ENCODE results near the gene TOR1B.
A peak's percentile ranks its signal among the peaks of the same experiment; 100 is the strongest.

Gene TOR1B

DNA sequence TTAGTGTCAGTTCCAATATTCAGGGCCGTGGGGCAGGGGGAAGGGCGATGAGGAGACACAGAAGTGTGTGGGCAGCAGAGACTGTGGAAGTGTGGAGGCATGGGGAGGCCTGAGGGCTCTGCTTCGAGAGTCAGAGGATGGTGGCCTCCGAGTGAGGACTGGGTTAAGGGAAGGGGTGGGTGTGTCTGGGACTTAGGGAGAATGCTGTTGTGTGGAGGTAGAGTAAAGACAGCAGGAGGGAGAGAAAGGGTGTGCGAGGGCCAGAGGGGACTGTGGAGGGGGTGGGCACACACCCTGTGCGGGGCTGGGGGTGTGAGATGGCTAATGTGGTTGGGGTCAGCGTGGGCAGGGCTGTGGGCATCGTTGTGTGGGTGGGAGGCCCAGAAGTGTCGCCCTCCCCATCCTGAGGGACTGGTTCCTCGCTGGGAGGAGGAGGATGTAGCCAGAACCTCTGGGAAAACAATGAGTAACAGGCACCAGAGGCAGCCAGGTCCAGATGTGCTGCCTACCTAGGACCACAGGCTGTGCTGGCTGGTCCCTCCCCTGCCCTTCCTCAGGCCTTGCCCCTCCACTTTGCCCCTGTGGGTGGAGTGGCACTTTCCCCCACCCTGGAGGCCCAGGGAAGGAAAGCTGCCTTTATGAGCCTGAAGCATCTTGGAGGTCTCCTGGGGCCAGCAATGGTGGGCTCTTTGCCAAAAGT lies 36.5 kb downstream of the TOR1B start (continued):
- TF ChIP-seq, protein P1, sequence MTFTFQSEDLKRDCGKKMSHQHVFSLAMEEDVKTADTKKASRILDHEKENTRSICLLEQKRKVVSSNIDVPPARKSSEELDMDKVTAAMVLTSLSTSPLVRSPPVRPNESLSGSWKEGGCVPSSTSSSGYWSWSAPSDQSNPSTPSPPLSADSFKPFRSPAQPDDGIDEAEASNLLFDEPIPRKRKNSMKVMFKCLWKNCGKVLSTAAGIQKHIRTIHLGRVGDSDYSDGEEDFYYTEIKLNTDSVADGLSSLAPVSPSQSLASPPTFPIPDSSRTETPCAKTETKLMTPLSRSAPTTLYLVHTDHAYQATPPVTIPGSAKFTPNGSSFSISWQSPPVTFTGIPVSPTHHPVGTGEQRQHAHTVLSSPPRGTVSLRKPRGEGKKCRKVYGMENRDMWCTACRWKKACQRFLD (tag by site-specific recombination; IDR thresholded peaks at IDR 0.05): no peak
- TF ChIP-seq ZNF391 (tag by site-specific recombination; IDR thresholded peaks at IDR 0.05; ENCODE audit: borderline replicate concordance, low read depth) (no peak), SCRT2 (tag by site-specific recombination; IDR thresholded peaks at IDR 0.05) (no peak), ZNF157 (tag by site-specific recombination; IDR thresholded peaks at IDR 0.05) (no peak), ZNF175 (tag by site-specific recombination; IDR thresholded peaks at IDR 0.05) (no peak), TCF7L2 (IDR thresholded peaks at IDR 0.05; ENCODE audit: borderline replicate concordance, low read depth, low read length) (no peak), EGR2 (tag by site-specific recombination; IDR thresholded peaks at IDR 0.05; ENCODE audit: low read depth) (peak; percentile 98), ZNF202 (tag by site-specific recombination; IDR thresholded peaks at IDR 0.05; ENCODE audit: borderline replicate concordance) (no peak), HOXC10 (CRISPR knock-in tag; IDR thresholded peaks at IDR 0.05) (no peak), ZBTB20 (tag by site-specific recombination; IDR thresholded peaks at IDR 0.05) (no peak), SALL2 (tag by site-specific recombination; IDR thresholded peaks at IDR 0.05; ENCODE audit: borderline replicate concordance) (no peak), ZNF530 (tag by site-specific recombination; IDR thresholded peaks at IDR 0.05; ENCODE audit: low read depth) (no peak), MEIS1 (CRISPR knock-in tag; IDR thresholded peaks at IDR 0.05; ENCODE audit: borderline replicate concordance) (no peak), GLI4 (tag by site-specific recombination; IDR thresholded peaks at IDR 0.05) (no peak), OSR2 (tag by site-specific recombination; IDR thresholded peaks at IDR 0.05) (no peak), ZNF571 (tag by site-specific recombination; IDR thresholded peaks at IDR 0.05) (no peak), ZNF335 (tag by site-specific recombination; conservative IDR thresholded peaks at IDR 0.05) (peak; percentile 30; the same call in 1 of the 2 replicates), GLIS1 (tag by site-specific recombination; IDR thresholded peaks at IDR 0.05) (peak; percentile 38; the same call in 1 of the 2 replicates), ZNF302 (tag by site-specific recombination; IDR thresholded peaks at IDR 0.05; ENCODE audit: low read depth) (no peak), FEZF1 (tag by site-specific recombination; IDR thresholded peaks at IDR 0.05) (no peak), ZBTB48 (tag by site-specific recombination; IDR thresholded peaks at IDR 0.05) (peak; percentile 33; the same call in 1 of the 2 replicates)
- TF ChIP-seq, protein P2, sequence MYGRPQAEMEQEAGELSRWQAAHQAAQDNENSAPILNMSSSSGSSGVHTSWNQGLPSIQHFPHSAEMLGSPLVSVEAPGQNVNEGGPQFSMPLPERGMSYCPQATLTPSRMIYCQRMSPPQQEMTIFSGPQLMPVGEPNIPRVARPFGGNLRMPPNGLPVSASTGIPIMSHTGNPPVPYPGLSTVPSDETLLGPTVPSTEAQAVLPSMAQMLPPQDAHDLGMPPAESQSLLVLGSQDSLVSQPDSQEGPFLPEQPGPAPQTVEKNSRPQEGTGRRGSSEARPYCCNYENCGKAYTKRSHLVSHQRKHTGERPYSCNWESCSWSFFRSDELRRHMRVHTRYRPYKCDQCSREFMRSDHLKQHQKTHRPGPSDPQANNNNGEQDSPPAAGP (tag by site-specific recombination; IDR thresholded peaks at IDR 0.05): no peak
- TF ChIP-seq, protein P3, sequence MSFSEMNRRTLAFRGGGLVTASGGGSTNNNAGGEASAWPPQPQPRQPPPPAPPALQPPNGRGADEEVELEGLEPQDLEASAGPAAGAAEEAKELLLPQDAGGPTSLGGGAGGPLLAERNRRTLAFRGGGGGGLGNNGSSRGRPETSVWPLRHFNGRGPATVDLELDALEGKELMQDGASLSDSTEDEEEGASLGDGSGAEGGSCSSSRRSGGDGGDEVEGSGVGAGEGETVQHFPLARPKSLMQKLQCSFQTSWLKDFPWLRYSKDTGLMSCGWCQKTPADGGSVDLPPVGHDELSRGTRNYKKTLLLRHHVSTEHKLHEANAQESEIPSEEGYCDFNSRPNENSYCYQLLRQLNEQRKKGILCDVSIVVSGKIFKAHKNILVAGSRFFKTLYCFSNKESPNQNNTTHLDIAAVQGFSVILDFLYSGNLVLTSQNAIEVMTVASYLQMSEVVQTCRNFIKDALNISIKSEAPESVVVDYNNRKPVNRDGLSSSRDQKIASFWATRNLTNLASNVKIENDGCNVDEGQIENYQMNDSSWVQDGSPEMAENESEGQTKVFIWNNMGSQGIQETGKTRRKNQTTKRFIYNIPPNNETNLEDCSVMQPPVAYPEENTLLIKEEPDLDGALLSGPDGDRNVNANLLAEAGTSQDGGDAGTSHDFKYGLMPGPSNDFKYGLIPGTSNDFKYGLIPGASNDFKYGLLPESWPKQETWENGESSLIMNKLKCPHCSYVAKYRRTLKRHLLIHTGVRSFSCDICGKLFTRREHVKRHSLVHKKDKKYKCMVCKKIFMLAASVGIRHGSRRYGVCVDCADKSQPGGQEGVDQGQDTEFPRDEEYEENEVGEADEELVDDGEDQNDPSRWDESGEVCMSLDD (tag by site-specific recombination; IDR thresholded peaks at IDR 0.05): no peak
- TF ChIP-seq, protein P4, sequence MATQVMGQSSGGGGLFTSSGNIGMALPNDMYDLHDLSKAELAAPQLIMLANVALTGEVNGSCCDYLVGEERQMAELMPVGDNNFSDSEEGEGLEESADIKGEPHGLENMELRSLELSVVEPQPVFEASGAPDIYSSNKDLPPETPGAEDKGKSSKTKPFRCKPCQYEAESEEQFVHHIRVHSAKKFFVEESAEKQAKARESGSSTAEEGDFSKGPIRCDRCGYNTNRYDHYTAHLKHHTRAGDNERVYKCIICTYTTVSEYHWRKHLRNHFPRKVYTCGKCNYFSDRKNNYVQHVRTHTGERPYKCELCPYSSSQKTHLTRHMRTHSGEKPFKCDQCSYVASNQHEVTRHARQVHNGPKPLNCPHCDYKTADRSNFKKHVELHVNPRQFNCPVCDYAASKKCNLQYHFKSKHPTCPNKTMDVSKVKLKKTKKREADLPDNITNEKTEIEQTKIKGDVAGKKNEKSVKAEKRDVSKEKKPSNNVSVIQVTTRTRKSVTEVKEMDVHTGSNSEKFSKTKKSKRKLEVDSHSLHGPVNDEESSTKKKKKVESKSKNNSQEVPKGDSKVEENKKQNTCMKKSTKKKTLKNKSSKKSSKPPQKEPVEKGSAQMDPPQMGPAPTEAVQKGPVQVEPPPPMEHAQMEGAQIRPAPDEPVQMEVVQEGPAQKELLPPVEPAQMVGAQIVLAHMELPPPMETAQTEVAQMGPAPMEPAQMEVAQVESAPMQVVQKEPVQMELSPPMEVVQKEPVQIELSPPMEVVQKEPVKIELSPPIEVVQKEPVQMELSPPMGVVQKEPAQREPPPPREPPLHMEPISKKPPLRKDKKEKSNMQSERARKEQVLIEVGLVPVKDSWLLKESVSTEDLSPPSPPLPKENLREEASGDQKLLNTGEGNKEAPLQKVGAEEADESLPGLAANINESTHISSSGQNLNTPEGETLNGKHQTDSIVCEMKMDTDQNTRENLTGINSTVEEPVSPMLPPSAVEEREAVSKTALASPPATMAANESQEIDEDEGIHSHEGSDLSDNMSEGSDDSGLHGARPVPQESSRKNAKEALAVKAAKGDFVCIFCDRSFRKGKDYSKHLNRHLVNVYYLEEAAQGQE (tag by site-specific recombination; IDR thresholded peaks at IDR 0.05): no peak
- TF ChIP-seq, protein P5, sequence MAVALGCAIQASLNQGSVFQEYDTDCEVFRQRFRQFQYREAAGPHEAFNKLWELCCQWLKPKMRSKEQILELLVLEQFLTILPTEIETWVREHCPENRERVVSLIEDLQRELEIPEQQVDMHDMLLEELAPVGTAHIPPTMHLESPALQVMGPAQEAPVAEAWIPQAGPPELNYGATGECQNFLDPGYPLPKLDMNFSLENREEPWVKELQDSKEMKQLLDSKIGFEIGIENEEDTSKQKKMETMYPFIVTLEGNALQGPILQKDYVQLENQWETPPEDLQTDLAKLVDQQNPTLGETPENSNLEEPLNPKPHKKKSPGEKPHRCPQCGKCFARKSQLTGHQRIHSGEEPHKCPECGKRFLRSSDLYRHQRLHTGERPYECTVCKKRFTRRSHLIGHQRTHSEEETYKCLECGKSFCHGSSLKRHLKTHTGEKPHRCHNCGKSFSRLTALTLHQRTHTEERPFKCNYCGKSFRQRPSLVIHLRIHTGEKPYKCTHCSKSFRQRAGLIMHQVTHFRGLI (tag by site-specific recombination; IDR thresholded peaks at IDR 0.05): no peak
- TF ChIP-seq, protein P6, sequence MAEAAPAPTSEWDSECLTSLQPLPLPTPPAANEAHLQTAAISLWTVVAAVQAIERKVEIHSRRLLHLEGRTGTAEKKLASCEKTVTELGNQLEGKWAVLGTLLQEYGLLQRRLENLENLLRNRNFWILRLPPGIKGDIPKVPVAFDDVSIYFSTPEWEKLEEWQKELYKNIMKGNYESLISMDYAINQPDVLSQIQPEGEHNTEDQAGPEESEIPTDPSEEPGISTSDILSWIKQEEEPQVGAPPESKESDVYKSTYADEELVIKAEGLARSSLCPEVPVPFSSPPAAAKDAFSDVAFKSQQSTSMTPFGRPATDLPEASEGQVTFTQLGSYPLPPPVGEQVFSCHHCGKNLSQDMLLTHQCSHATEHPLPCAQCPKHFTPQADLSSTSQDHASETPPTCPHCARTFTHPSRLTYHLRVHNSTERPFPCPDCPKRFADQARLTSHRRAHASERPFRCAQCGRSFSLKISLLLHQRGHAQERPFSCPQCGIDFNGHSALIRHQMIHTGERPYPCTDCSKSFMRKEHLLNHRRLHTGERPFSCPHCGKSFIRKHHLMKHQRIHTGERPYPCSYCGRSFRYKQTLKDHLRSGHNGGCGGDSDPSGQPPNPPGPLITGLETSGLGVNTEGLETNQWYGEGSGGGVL (tag by site-specific recombination; IDR thresholded peaks at IDR 0.05): peak; percentile 94
- TF ChIP-seq, protein P7, sequence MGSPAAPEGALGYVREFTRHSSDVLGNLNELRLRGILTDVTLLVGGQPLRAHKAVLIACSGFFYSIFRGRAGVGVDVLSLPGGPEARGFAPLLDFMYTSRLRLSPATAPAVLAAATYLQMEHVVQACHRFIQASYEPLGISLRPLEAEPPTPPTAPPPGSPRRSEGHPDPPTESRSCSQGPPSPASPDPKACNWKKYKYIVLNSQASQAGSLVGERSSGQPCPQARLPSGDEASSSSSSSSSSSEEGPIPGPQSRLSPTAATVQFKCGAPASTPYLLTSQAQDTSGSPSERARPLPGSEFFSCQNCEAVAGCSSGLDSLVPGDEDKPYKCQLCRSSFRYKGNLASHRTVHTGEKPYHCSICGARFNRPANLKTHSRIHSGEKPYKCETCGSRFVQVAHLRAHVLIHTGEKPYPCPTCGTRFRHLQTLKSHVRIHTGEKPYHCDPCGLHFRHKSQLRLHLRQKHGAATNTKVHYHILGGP (tag by site-specific recombination; IDR thresholded peaks at IDR 0.05): no peak
